ENCODE measurements around the gene CRB3.
"Not testable (repeated sequence)": the region's sequence is repeated elsewhere in the genome, so short reads cannot be mapped to it uniquely, and the experiment has no call there.

Gene CRB3

DNA sequence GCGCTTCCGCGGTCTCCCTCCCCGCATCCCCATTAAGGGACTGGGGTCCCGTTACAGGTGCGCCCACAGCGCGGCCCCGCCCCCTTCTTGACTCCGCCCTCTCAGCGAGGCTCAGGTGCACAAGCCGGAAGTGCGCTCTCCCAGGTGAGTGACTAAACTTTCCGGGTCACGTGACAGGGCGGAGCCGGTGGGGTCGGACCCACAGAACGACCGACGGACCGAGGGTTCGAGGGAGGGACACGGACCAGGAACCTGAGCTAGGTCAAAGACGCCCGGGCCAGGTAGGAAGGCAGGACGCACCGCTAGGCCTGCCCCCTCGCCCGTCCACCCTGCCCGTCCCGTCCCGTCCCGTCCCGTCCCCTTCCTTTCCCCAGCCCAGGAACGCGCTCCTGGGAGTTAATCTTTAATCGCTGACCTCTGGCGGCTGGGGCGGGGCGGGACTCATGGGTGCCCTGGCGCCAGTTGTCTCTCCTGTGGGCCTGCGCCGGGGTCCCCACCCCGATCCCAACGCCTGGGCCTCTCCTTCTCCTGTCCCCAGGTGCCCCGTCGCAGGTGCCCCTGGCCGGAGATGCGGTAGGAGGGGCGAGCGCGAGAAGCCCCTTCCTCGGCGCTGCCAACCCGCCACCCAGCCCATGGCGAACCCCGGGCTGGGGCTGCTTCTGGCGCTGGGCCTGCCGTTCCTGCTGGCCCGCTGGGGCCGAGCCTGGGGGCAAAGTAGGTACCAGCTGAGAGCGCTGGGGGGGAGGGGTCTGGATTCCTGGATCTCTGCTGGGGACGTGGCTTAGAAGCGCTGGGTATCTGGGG, at the start of gene CRB3:
CRB3 (plus strand) TSS at position 202 of the 804 bp plus-strand sequence; CDS start at position 633, 431 bp downstream.
- DNase-seq (ENCODE audit: low spot score) = peak; percentile 64

- no peak for DNase-seq (ENCODE audit: low spot score)
Measured at GRCh38 chr19:6414793-6415590, 49.1 kb upstream of the CRB3 start.

GRCh38 chr19:6415591-6416190, 48.4 kb upstream of the CRB3 start:
- DNase-seq (ENCODE audit: low spot score) = no peak

DNA sequence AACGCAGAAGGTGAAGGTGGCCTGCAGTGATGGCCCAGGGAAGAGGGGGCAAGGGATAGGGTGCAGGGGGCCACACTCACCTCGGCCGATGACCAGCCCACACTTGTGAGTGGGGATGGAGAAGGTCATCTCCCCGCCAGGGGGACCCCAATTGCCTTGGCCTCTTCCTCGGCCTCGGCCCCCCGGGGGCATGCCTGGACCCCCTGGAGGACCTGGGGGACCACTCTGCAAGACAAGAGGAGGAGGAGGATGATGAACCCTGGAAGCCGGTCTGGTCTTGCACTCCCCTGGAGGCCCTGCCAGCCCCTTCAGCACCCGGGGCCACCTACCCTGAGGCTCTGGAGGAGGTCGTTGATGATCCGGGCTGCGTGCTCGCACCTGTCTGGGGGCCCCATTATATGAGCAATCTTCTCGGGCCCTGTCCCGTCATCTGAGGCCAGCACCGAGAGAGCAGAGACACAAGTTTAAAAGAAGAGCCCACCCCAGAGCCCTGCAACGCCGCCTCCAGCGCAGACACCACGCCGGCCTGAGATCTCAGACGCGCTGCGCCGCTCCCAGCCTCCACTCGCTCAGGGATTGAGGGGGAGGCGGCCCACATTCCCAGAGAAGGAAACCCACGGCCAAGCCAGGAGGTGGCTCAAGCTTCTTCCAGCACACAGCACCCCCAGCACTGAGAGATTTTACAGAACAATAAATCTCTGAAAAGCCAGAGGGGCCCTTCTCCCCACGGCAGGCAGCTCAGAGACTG, 47.2 kb upstream of the CRB3 start:
- no peak for DNase-seq (ENCODE audit: low spot score)

DNA sequence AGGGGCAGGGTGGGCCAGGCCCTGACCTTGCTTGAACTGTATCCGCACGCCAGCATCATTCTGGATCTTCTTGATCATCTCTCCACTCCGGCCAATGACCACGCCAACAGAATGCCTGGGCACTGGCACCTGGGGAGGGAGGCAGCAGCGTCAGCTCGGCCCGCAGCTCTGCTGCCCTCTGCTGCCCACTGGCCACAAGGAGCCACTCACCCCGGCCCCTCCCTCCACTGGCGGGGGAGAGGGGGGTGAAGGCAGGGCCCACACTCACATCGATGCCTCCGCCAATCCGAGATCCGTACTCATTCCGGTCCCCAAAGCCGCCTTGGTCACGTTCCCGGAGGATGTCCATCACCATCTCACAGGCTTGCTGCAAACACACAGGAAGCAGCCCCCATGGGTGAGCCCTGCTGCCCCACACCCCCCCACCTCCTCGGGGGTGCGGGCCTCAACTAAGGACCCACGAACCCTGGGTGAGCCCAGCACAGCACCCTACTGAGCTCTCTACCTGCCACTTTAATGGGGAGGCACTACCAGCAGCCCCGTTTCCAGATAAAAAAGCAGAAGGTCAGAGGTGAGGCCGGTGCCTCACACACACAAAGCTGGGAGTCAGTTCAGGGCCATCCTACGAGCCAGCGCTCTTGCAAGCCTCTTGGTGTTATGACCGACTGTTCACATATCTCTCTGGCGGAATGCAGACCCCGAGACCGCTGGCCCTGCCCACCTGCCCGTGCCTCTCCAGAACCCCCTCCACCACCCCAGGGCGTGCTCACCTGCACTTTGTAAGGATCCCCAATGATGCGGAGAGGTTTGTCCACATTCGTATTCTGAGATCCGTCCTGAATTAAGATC, 46.1 kb upstream of the CRB3 start:
- peak; percentile 60 for DNase-seq (ENCODE audit: low spot score)

DNA sequence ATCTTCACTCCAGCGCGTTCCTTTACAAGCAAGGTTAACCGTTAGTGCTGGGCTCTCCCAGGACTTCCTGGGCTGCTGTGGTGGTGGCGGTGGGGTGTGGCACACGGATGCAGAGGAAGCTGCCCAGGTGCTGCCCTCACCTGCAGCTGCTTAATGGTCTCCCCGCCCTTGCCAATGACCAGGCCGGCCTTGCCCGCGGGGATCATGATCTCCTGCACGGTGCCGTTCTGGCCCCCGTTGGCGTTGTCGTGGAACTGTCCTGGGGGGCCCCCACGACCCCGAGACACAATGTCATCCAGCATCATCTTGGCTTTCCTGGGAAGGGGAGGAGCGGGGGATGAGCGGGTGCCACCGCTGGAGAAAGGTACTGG, 45.5 kb upstream of the CRB3 start:
- DNase-seq (ENCODE audit: low spot score) = no peak

GRCh38 chr19:6421075-6422014, 42.7 kb upstream of the CRB3 start:
- no peak for DNase-seq (ENCODE audit: low spot score)

DNA sequence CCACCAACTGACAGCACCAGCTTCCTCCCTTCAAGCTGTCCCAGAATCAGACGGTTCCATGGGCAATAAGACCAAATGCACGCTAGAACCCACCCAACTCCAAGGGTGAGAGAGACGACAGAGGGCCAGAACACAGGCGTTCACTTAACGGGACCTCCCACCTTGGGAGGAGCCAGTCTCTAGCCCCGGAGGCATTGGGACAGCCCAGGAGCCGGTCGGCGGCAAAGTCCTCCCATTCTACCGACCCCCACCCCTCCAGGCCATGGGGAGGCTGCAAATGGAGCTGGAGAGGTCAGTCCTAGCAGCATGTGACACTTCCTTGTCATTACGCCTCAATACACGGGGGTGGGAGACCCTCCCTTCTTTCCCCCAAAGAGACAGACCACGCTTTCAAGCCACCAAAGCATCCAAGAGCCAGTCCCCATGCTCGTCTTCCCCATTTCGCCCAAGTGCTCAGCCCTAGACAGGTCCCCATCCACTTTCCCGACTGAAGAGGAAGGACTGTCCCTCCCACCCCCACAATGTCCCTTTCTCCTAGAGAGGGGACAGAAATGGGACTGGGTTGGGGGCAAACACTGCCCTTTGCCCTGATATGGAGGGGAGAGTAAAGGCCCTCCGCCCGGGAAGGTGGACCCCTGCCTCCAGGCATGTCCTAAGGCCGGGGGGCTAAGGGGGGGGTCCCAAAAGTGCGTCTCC, 40.4 kb upstream of the CRB3 start:
- peak; percentile 79 for DNase-seq (ENCODE audit: low spot score)

GRCh38 chr19:6424195-6424938, 39.7 kb upstream of the CRB3 start, which contains the start of gene KHSRP:
KHSRP (minus strand) TSS chr19:6424811; CDS start chr19:6424701, 110 bp downstream.
- peak; percentile 66 for DNase-seq (ENCODE audit: low spot score)

DNA sequence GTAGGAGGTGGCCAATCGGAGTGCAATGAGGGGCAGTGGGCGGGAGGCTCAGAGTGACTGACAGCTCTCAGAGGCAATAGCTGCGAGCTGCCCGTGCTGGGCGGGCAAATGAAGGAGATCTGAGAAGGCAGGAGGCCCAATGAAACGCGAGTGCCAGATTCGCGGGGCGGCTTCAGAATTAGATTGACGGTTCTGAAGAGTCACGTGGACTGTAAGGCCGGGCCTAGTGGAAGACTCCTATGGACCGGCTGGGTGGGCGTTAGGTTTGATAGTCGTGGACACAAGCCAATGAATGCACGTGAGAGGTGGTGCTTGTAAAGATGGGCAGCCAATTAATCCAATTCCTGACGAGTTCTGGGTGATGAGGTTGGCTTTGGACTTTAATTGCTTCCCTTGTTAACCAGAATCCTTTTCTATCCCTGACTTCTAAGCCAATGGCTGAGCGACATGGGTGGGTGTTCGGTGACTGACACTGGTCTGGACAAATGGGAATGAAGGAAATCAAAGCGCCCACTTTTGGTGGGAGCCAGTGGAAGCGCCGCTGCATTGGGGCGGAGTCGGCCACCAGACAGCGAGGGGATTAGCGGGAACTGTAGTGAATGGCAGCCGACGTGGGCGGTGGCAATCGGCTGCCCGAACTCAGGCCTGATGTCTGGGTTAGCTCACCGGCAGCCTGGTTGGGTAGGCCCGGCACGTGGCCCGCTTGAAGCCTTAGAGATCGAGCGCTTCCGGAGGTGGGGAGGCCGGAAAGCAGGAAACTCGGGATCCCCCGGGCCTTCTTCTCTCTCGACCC, 38.9 kb upstream of the CRB3 start:
- peak; percentile 99 for DNase-seq (ENCODE audit: low spot score)

DNA sequence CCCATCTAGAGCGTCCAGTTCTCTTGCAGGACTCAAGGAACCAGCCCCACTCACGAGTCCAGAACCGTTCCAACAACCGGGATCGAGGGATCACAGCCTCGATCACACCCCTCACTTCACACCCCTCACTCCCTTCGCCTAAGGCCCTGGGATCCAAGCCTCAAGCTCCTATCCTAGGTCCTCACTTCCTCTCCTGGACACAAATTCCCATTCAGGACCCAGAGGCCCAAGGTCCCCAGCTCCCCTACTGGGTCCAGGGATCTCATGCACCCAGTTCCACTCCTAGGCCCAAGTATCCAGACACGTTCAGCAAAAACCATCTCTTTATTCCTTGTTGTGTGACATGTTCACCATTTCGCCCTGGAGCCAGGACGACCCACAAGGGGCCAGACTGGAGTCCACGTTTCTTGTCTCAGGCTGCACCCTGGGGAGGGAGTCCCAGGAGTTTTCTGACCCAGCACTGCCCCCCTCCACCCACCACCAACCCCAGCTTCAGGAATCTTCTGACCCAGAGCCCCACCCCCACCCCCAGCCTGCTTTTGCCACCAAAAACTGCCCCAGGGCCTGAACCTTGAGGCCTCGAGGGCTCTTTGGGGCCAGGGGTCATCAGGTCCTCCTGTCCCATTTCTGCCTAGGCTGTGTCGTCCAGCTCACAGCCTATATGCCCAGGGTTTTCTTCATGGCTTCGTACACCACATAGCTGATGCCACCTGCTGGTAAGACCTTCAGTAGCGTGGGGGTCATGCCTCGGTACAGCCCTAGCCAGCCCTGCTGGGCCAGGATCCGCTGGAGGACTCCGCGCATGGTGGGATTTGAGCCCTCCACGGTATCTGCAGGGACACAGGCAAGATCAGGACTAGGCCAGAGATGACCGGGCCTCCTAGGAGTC, 38.1 kb upstream of the CRB3 start:
- DNase-seq (ENCODE audit: low spot score) = no peak

DNA sequence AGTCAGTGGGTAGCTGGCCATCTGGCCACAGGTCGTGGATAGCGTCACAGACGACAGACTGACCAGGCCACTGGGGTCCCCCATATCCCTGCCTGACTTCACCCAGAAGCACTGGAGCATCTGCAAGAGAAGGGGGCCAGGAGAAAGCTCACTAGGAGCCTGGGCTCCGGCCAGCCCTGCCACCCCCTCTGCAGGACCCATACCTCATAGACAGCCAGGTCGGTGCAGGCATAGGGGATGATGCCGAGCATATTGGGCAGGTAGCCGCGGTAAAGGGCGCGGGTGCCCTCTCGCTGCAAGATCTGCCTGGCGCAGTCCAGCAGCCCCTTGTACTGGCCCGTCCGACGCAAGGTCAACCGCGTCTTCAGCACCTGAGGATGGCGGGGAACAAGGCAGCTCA, 36.9 kb upstream of the CRB3 start:
- DNase-seq (ENCODE audit: low spot score) = no peak

DNA sequence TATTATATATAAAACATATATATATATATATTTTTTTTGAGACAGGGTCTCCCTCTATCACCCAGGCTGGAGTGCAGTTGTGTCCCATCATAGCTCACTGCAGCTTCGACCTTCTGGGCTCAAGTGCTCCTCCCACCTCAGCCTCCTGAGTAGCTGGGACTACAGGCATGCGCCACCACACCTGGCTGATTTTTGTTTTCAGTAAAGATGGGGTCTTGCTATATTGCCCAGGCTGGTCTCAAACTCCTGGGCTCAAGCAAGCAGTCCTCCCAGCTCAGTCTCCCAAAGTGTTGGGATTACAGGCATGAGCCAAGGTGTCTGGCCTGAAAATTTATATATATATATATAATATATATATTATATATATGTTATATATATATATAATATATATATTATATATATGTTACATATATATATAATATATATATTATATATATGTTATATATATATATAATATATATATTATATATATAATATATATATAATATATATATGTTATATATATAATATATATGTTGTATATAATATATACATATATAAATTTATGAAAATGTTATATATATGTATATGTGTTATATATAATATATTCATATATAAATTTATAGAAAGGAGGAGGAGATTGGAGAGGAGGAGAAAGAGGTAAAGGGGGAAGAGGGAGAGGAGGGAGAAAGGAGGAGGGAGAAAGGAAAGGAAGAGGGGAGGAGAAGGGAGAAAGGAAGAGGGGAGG, 35.2 kb upstream of the CRB3 start:
- DNase-seq (ENCODE audit: low spot score) = not testable (repeated sequence)

GRCh38 chr19:6429419-6430221, 34.5 kb upstream of the CRB3 start:
- DNase-seq (ENCODE audit: low spot score) = no peak

DNA sequence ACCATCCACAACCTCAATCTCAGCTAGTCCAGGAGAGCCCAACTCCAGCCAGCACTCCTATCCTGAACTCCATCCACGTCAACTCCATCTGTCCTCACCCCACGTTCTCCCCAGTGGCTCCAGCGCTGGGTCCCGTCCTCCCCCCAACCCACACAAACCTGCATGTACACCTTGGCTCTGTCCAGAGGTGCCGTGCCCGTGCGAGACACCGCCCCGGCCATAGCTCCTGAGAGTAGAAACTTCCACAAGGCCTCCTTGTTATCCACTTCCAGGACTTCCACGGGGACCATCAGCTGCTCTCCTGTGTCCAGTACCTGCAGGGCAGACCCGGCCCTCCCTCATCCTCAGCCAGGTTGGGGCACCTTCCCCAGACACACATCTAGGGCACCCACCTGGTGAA, 32.2 kb upstream of the CRB3 start:
- DNase-seq (ENCODE audit: low spot score) = no peak

All from ecto neural progenitor cell (in vitro differentiated cells).